Ramos (cell line): ENCODE data around the gene YIPF3.
"Not testable (repeated sequence)": the region's sequence is repeated elsewhere in the genome, so short reads cannot be mapped to it uniquely, and the experiment has no call there.

Source experiments
- in situ Hi-C: fragments of 300-500 bp; cut with MboI; formaldehyde crosslinking; loops from one replicate; pipeline ENCODE4 v1.14.3; 2022; ENCODE audit warnings: low sequenced_read_pairs; ENCODE audit not compliant: unreplicated experiment

YIPF3 gene

GRCh38 chr6:43516697-43517504, at the start of gene YIPF3, which contains the start of gene POLR1C:
Gene YIPF3, minus strand, starts transcription at chr6:43516926. Its CDS starts 119 bp downstream, at chr6:43516807.
Gene POLR1C, plus strand, starts transcription at chr6:43517089. Its CDS starts 21 bp downstream, at chr6:43517110.
- in situ Hi-C loops = no loop called here

GRCh38 chr6:43559328-43559727, 42.6 kb upstream of the YIPF3 start:
- in situ Hi-C loops = no loop called here

GRCh38 chr6:43557620-43558019, 40.9 kb upstream of the YIPF3 start:
- in situ Hi-C loops = not testable (repeated sequence)

GRCh38 chr6:43547222-43547621, 30.5 kb upstream of the YIPF3 start:
- in situ Hi-C loops = no loop called here

GRCh38 chr6:43544461-43544860, 27.7 kb upstream of the YIPF3 start:
- in situ Hi-C loops = no loop called here

- in situ Hi-C loops = no loop called here
These were observed 25.2 kb upstream of the YIPF3 start for GRCh38 chr6:43541774-43542471.

GRCh38 chr6:43540507-43540906, 23.8 kb upstream of the YIPF3 start:
- in situ Hi-C loops = no loop called here

- in situ Hi-C loops = not testable (repeated sequence)
These were observed 22.7 kb upstream of the YIPF3 start for GRCh38 chr6:43539409-43539808.

- in situ Hi-C loops = not testable (repeated sequence)
These were observed 22.3 kb upstream of the YIPF3 start for GRCh38 chr6:43538986-43539385.

GRCh38 chr6:43532201-43532600, 15.5 kb upstream of the YIPF3 start:
- in situ Hi-C loops = no loop called here

- in situ Hi-C loops = no loop called here
These were observed 7.8 kb upstream of the YIPF3 start for GRCh38 chr6:43524483-43524961.

GRCh38 chr6:43523284-43523683, 6.6 kb upstream of the YIPF3 start:
- in situ Hi-C loops = no loop called here

GRCh38 chr6:43522547-43523261, 6.0 kb upstream of the YIPF3 start:
- in situ Hi-C loops = no loop called here

GRCh38 chr6:43521836-43522235, 5.1 kb upstream of the YIPF3 start:
- in situ Hi-C loops = no loop called here

GRCh38 chr6:43520097-43520496, 3.4 kb upstream of the YIPF3 start:
- in situ Hi-C loops = no loop called here

- in situ Hi-C loops = no loop called here
These were observed 1.0 kb upstream of the YIPF3 start for GRCh38 chr6:43517505-43518357.

- in situ Hi-C loops = no loop called here
These were observed 394 bp downstream of the YIPF3 start for GRCh38 chr6:43516367-43516696.

- in situ Hi-C loops = no loop called here
These were observed 918 bp downstream of the YIPF3 start for GRCh38 chr6:43515808-43516207.

GRCh38 chr6:43511824-43512415, 4.8 kb downstream of the YIPF3 start:
- in situ Hi-C loops = no loop called here

GRCh38 chr6:43510827-43511163, 5.9 kb downstream of the YIPF3 start:
- in situ Hi-C loops = no loop called here
